Activated CD8-positive, alpha-beta memory T cell treated with anti-CD3 and anti-CD28 coated beads, Interleukin-2, amount 50 U/mL, for 24 hours (primary cell): ENCODE data around the gene TRIM49.
"Not testable (repeated sequence)": the region's sequence is repeated elsewhere in the genome, so short reads cannot be mapped to it uniquely, and the experiment has no call there.

Experiments
- DNase-seq: peaks from one replicate; pipeline ENCODE4 v3.0.0-alpha.2; 2020; ENCODE audit errors: extremely low read depth

TRIM49 gene, protein sequence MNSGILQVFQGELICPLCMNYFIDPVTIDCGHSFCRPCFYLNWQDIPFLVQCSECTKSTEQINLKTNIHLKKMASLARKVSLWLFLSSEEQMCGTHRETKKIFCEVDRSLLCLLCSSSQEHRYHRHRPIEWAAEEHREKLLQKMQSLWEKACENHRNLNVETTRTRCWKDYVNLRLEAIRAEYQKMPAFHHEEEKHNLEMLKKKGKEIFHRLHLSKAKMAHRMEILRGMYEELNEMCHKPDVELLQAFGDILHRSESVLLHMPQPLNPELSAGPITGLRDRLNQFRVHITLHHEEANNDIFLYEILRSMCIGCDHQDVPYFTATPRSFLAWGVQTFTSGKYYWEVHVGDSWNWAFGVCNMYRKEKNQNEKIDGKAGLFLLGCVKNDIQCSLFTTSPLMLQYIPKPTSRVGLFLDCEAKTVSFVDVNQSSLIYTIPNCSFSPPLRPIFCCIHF

GRCh38 chr11:89808475-89808874 is at the start of gene TRIM49:
TSS of gene TRIM49 (minus strand) at chr11:89808575. CDS start at chr11:89804469, 4,106 bp downstream.
- not testable (repeated sequence) for DNase-seq

GRCh38 chr11:89826694-89827093 is 18.3 kb upstream of the TRIM49 start:
- DNase-seq: not testable (repeated sequence)

- DNase-seq: not testable (repeated sequence)
Measured at GRCh38 chr11:89820008-89820407, 11.6 kb upstream of the TRIM49 start.

- DNase-seq: not testable (repeated sequence)
Measured at GRCh38 chr11:89813535-89813934, 5.2 kb upstream of the TRIM49 start.

GRCh38 chr11:89787506-89788063 is 20.8 kb downstream of the TRIM49 start:
- not testable (repeated sequence) for DNase-seq

- not testable (repeated sequence) for DNase-seq
Measured at GRCh38 chr11:89785726-89786125, 22.6 kb downstream of the TRIM49 start.

DNA sequence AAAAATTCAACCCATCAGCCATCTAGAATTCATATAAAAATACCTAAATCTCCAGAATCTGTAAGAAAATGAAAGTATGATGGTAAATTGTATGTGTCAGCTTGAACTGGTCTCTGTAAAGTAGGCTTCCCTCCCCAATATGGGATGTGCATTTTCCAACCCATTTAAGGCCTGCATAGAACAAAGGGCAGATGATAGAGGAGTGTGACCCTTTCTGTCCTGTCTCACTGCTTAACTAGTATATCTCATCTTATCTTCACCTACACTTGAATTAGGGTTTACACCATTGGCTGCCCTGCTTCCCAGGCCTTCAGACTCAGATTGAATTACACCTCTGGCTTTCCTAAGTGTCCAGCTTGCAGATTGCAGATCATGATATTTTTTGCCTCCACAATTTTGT is 57.6 kb downstream of the TRIM49 start:
- DNase-seq: not testable (repeated sequence)
